ENCODE measurements around the gene INSIG1. TPM values are rescaled to one million over a fixed set of nuclear protein-coding genes. Genes with fewer than 3 reads are reported as not detected.

The INSIG1 gene
- total RNA-seq, 1 experiment from 2014 or later = 60.1 TPM

DNA sequence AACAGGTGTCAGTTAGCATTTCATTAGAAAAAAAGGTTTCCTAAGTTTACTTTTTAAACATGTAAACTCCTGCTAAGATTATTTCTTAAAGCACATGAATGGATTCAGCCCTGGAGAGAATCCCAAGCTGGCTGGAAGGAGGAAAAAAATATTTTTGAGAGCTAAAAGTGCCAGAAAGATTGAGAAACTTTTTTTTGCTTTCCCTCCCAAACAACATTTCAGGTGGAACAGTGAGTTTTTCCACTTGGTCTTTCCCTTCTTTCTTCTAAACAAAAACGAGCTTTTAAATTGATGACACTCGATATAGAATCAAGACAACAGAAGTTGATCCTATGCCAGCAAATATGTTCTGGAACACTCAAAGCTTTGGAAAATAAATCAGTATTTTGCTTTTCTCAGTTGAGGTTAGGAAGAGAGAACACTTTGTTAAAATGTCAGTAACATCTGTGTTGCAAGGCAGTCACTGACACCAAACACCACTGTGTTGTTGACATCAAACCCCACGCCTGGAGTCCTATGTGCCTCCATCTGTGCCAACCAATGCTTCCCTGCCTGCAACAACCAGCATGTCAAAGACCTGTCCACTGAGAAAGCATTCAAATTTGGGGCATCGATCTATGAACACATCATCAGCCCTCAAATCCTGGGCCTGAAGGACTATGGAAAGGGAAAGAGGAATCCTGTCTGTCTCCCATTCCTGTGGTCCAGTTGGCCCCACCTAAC, 22.9 kb upstream of the INSIG1 start:
- CTCF ChIA-PET = no interaction called here
- POLR2A ChIA-PET = no interaction called here

DNA sequence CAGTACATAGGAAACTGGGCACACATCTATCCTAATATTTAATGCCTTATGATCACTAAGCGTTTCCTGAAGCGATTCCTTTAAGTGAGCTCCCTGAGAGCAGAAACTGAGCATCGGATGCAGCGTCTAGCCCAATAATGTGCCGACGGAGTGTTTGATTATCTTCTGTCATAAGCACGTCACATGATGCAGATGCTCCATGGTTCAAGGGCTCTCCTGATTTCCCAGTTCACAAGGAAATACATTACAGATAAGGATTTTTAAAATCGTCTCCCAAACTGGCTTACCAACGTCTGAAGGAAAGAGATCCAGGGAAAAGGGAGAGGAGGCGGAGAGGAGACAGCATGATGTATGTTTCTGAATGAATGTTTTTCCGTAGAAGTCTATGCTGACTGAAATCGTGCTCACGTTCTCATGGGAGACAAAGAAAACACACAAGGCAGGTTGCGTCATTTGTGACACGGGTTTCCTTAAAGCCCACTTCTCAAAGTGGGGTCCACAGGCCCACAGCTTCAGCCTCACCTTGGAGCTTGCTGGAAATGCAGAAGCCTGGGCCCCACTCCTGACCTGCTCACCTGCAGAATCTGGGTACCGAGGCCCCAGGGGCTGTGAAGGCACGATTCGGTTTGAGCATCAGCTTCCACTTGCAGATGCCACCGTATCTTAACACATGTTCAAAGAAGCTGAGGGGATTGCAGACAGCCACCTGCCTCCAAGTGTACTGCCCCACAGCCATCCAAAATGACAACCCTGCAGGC, 21.5 kb upstream of the INSIG1 start:
- ChIA-PET CTCF (no interaction called here), POLR2A (no interaction called here)
- no peaks in the 10 kb centered on the region for H3K9me3 ChIP-seq

More for the DNA sequence above, 22.9 kb upstream of the INSIG1 start:
- Histone ChIP-seq H3K4me3 (ENCODE audit: low read depth, low read length) (no peak overlapping the region), H3K27me3 (replicated peaks; ENCODE audit: control insufficient read depth, insufficient read depth, low read length) (no peaks in the 10 kb centered on the region), H3K4me1 (0 out of 2 replicates have a peak, but pooled peaks cover 3% of the 10 kb centered on the region), H3K36me3 (ENCODE audit: control insufficient read depth, insufficient read depth, low read length) (no peaks in the 10 kb centered on the region), H3K9me3 (no peaks in the 10 kb centered on the region)
- BruUV-seq (replicated peaks) = no TSS peak
- TF ChIP-seq, protein P1, sequence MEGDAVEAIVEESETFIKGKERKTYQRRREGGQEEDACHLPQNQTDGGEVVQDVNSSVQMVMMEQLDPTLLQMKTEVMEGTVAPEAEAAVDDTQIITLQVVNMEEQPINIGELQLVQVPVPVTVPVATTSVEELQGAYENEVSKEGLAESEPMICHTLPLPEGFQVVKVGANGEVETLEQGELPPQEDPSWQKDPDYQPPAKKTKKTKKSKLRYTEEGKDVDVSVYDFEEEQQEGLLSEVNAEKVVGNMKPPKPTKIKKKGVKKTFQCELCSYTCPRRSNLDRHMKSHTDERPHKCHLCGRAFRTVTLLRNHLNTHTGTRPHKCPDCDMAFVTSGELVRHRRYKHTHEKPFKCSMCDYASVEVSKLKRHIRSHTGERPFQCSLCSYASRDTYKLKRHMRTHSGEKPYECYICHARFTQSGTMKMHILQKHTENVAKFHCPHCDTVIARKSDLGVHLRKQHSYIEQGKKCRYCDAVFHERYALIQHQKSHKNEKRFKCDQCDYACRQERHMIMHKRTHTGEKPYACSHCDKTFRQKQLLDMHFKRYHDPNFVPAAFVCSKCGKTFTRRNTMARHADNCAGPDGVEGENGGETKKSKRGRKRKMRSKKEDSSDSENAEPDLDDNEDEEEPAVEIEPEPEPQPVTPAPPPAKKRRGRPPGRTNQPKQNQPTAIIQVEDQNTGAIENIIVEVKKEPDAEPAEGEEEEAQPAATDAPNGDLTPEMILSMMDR (IDR thresholded peaks at IDR 0.05; ENCODE audit: insufficient read depth in 1 of 2, low read depth in 1 of 2, low read length in 1 of 2, severe bottlenecking in 1 of 2, unreplicated experiment in 1 of 2) = no peak
- no peaks in the 10 kb centered on the region for H3K36me3 Mint-ChIP-seq (ENCODE audit: insufficient read depth, unreplicated experiment)
- no peaks in the 10 kb centered on the region for H3K4me1 Mint-ChIP-seq (ENCODE audit: low read depth, unreplicated experiment)
- no peaks in the 10 kb centered on the region for H3K27me3 Mint-ChIP-seq (ENCODE audit: insufficient read depth, unreplicated experiment)
- H3K4me3 Mint-ChIP-seq (ENCODE audit: unreplicated experiment) = no peak overlapping the region
- intact Hi-C loops (cut with micrococcal nuclease; ENCODE audit: unreplicated experiment) = no loop called here
- no peak overlapping the region for H3K27ac Mint-ChIP-seq (ENCODE audit: unreplicated experiment)
- no peaks in the 10 kb centered on the region for H3K9me3 Mint-ChIP-seq (ENCODE audit: unreplicated experiment)
- no peak for DNase-seq

DNA sequence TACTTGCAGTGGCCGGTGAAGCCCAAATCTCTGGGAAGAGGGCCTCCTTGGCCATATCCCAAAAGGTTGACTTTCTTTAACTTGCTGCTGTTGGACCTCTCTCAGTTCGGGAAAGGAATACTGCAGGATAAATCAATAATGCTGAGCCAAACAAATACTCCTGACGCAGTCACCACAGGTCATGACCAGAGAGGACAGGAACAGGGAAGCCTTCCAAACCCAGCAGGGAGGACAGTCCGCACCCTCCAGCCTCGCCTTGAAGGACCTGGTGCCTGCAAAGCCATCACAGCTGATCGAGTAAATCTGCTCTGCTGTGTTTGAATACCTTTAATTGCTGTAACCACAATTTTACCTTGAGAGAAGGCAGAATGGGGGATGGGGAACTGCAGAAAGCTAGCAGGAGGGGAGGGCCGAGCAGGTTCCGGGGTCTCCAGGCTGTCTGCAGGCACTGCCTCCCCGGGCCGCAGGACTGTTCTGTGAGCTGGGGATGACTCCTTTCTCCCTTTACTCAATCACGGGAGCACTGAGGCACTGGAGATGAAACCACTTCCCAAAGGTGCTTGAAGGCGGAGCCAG, 20.8 kb upstream of the INSIG1 start:
- H3K4me3 Mint-ChIP-seq (ENCODE audit: unreplicated experiment) = no peak overlapping the region
- H3K4me3 ChIP-seq (ENCODE audit: low read depth, low read length) = no peak overlapping the region
- no TSS peak for BruUV-seq (replicated peaks)
- H3K4me1 Mint-ChIP-seq (ENCODE audit: low read depth, unreplicated experiment) = no peaks in the 10 kb centered on the region
- no peak overlapping the region for H3K27ac Mint-ChIP-seq (ENCODE audit: unreplicated experiment)
- no peaks in the 10 kb centered on the region for H3K36me3 Mint-ChIP-seq (ENCODE audit: insufficient read depth, unreplicated experiment)
- H3K4me1 ChIP-seq = no peaks in the 10 kb centered on the region
- no peaks in the 10 kb centered on the region for H3K27me3 Mint-ChIP-seq (ENCODE audit: insufficient read depth, unreplicated experiment)
- peak in 1 of 2 experiments; percentile 16 for DNase-seq
- intact Hi-C loops (cut with micrococcal nuclease; ENCODE audit: unreplicated experiment) = no loop called here
- no peaks in the 10 kb centered on the region for H3K27me3 ChIP-seq (replicated peaks; ENCODE audit: control insufficient read depth, insufficient read depth, low read length)
- POLR2A ChIA-PET = no interaction called here
- no peaks in the 10 kb centered on the region for H3K9me3 Mint-ChIP-seq (ENCODE audit: unreplicated experiment)
- no peaks in the 10 kb centered on the region for H3K36me3 ChIP-seq (ENCODE audit: control insufficient read depth, insufficient read depth, low read length)
- TF ChIP-seq, protein P1 (IDR thresholded peaks at IDR 0.05; ENCODE audit: insufficient read depth in 1 of 2, low read depth in 1 of 2, low read length in 1 of 2, severe bottlenecking in 1 of 2, unreplicated experiment in 1 of 2) = no peak
- CTCF ChIA-PET = no interaction called here
- H3K9me3 ChIP-seq = no peaks in the 10 kb centered on the region

More for the DNA sequence above, 21.5 kb upstream of the INSIG1 start:
- Mint-ChIP-seq H3K9me3 (ENCODE audit: unreplicated experiment) (no peaks in the 10 kb centered on the region), H3K4me3 (ENCODE audit: unreplicated experiment) (no peak overlapping the region), H3K27ac (ENCODE audit: unreplicated experiment) (no peak overlapping the region), H3K27me3 (ENCODE audit: insufficient read depth, unreplicated experiment) (no peaks in the 10 kb centered on the region), H3K4me1 (ENCODE audit: low read depth, unreplicated experiment) (no peaks in the 10 kb centered on the region), H3K36me3 (ENCODE audit: insufficient read depth, unreplicated experiment) (no peaks in the 10 kb centered on the region)
- no peak for DNase-seq
- H3K4me3 ChIP-seq (ENCODE audit: low read depth, low read length) = no peak overlapping the region
- no TSS peak for BruUV-seq (replicated peaks)
- no peaks in the 10 kb centered on the region for H3K4me1 ChIP-seq
- intact Hi-C loops (cut with micrococcal nuclease; ENCODE audit: unreplicated experiment) = no loop called here
- no peaks in the 10 kb centered on the region for H3K36me3 ChIP-seq (ENCODE audit: control insufficient read depth, insufficient read depth, low read length)
- TF ChIP-seq, protein P1 (IDR thresholded peaks at IDR 0.05; ENCODE audit: insufficient read depth in 1 of 2, low read depth in 1 of 2, low read length in 1 of 2, severe bottlenecking in 1 of 2, unreplicated experiment in 1 of 2) = no peak
- H3K27me3 ChIP-seq (replicated peaks; ENCODE audit: control insufficient read depth, insufficient read depth, low read length) = no peaks in the 10 kb centered on the region

Measured in Caco-2 (cell line).